CD4-positive, alpha-beta T cell (primary cell): ENCODE data around the gene MAGI1. TPM values are rescaled to one million over a fixed set of nuclear protein-coding genes. Genes with fewer than 3 reads are reported as not detected.
"Not testable (repeated sequence)": the region's sequence is repeated elsewhere in the genome, so short reads cannot be mapped to it uniquely, and the experiment has no call there.

ENCODE experiments used
- ATAC-seq: fragments of 200-7000 bp; cut with Tn5 transposase; one replicate; pipeline ENCODE4 v1.10.0; 2022; ENCODE audit warnings: mild to moderate bottlenecking; ENCODE audit not compliant: poor library complexity
- CTCF ChIA-PET: fragments of 350-600 bp; sonication (Branson Sonifier 250); formaldehyde crosslinking; loops from one replicate; lab custom pipeline; 2021; ENCODE audit warnings: antibody characterized with exemption, inconsistent platforms; lab: Charles Lee
- POLR2A ChIA-PET: fragments of 350-600 bp; sonication (Branson Sonifier 250); formaldehyde crosslinking; loops from one replicate; lab custom pipeline; 2021; ENCODE audit warnings: antibody characterized with exemption, inconsistent platforms; lab: Charles Lee
- DNase-seq, 14 experiments: peaks; one replicate each; pipeline ENCODE4 v3.0.0-alpha.2; 2013 to 2020; ENCODE audit warnings: mixed read lengths in 2 of 14
- H3K27ac ChIP-seq, 2 donors: one replicate each; pipeline versions ENCODE4 v1.5.1 to v1.7.0; 2013; ENCODE audit warnings: low read length in 2 of 2, low read depth in 1 of 2, mild to moderate bottlenecking in 1 of 2
- H3K27me3 ChIP-seq, 2 experiments: 1 replicate in 1 of 2; 2 replicates in 1 of 2; pipeline versions ENCODE4 v1.6.1 to v1.7.0; 2013; ENCODE audit warnings: low read length in 2 of 2, control low read depth in 1 of 2, mild to moderate bottlenecking in 1 of 2, moderate library complexity in 1 of 2; ENCODE audit not compliant: insufficient read depth in 2 of 2, control insufficient read depth in 1 of 2
- H3K36me3 ChIP-seq: one replicate; pipeline ENCODE4 v1.6.1; 2013; ENCODE audit warnings: low read length, control low read depth; ENCODE audit not compliant: insufficient read depth
- H3K4me1 ChIP-seq: one replicate; pipeline ENCODE4 v1.6.1; 2013; ENCODE audit warnings: low read length, control low read depth; ENCODE audit not compliant: insufficient read depth
- H3K4me3 ChIP-seq: one replicate; pipeline ENCODE4 v1.5.1; 2013; ENCODE audit warnings: mild to moderate bottlenecking, low read length, moderate library complexity
- H3K9me3 ChIP-seq, 2 experiments: 1 replicate in 1 of 2; 2 replicates in 1 of 2; pipeline versions ENCODE4 v1.6.1 to v1.7.0; 2013; ENCODE audit warnings: low read length in 2 of 2, mild to moderate bottlenecking in 2 of 2, control low read depth in 1 of 2, moderate library complexity in 1 of 2; ENCODE audit not compliant: control insufficient read depth in 1 of 2, insufficient read depth in 1 of 2
- H3K27ac Mint-ChIP-seq: one replicate; pipeline ENCODE4 v1.8.0; 2020; ENCODE audit warnings: mixed read lengths
- H3K27me3 Mint-ChIP-seq: one replicate; pipeline ENCODE4 v1.8.0; 2021; ENCODE audit warnings: mixed read lengths
- H3K36me3 Mint-ChIP-seq: one replicate; pipeline ENCODE4 v1.8.0; 2021; ENCODE audit warnings: low read depth, mixed read lengths
- H3K4me1 Mint-ChIP-seq: one replicate; pipeline ENCODE4 v1.8.0; 2021; ENCODE audit warnings: low read depth, mixed read lengths
- H3K4me3 Mint-ChIP-seq: one replicate; pipeline ENCODE4 v1.8.0; 2020; ENCODE audit warnings: mild to moderate bottlenecking, mixed read lengths
- H3K9me3 Mint-ChIP-seq: one replicate; pipeline ENCODE4 v1.8.0; 2020; ENCODE audit warnings: mixed read lengths
- CTCF ChIP-seq: fragments of 200-600 bp; IDR thresholded peaks from one replicate; pipeline ENCODE4 v1.8.0; 2022; ENCODE audit warnings: antibody characterized with exemption, mild to moderate bottlenecking
- intact Hi-C, 2 experiments: fragments of 100-400 bp; cut with DNase I in 1 of 2; cut with micrococcal nuclease in 1 of 2; formaldehyde crosslinking; loops; one replicate each; pipeline versions ENCODE4 v1.15.1 to v1.9.0; 2023 to 2025; cut with DNase I, micrococcal nuclease
- total RNA-seq, 174 experiments: library from RNA in 2 of 174; stranded (reverse) in 2 of 174; gene quantifications; one replicate each; pipeline ENCODE4 v1.2.3 and lab custom pipeline; 2021 to 2026

Gene MAGI1
- total RNA-seq, 2 experiments from 2014 or later = not detected

- no peaks in the 10 kb centered on the region for H3K4me1 Mint-ChIP-seq
- Histone ChIP-seq H3K4me3 (no peak overlapping the region), H3K27ac (no peak overlapping the region), H3K36me3 (no peaks in the 10 kb centered on the region), H3K9me3 (no peaks in the 10 kb centered on the region), H3K27me3 (no peaks in the 10 kb centered on the region), H3K4me1 (no peaks in the 10 kb centered on the region)
- no peaks in the 10 kb centered on the region for H3K36me3 Mint-ChIP-seq
- no peak overlapping the region for H3K4me3 Mint-ChIP-seq
- DNase-seq (no peak), ATAC-seq (no peak)
- TF ChIP-seq CTCF = no peak
- ChIA-PET POLR2A (no interaction called here), CTCF (no interaction called here)
- H3K27me3 Mint-ChIP-seq = no peaks in the 10 kb centered on the region
- H3K9me3 Mint-ChIP-seq = peaks cover 4% of the 10 kb centered on the region
- intact Hi-C loops = no loop called here
- H3K27ac Mint-ChIP-seq = no peak overlapping the region
Measured at GRCh38 chr3:65615329-65615728, 423.4 kb downstream of the MAGI1 start.

GRCh38 chr3:65614585-65614984 lies 424.1 kb downstream of the MAGI1 start:
- Mint-ChIP-seq H3K27me3 (no peaks in the 10 kb centered on the region), H3K27ac (no peak overlapping the region), H3K4me3 (no peak overlapping the region), H3K4me1 (no peaks in the 10 kb centered on the region), H3K9me3 (peaks cover 4% of the 10 kb centered on the region), H3K36me3 (no peaks in the 10 kb centered on the region)
- no peak for TF ChIP-seq CTCF
- ATAC-seq = no peak
- ChIA-PET CTCF (no interaction called here), POLR2A (no interaction called here)
- H3K9me3 ChIP-seq = no peaks in the 10 kb centered on the region
- intact Hi-C loops = no loop called here
- H3K4me1 ChIP-seq = no peaks in the 10 kb centered on the region
- no peak overlapping the region for H3K4me3 ChIP-seq
- no peaks in the 10 kb centered on the region for H3K36me3 ChIP-seq
- no peak overlapping the region for H3K27ac ChIP-seq
- no peaks in the 10 kb centered on the region for H3K27me3 ChIP-seq
- DNase-seq = no peak

GRCh38 chr3:65607965-65608460 lies 430.7 kb downstream of the MAGI1 start:
- H3K36me3 ChIP-seq, H3K9me3 Mint-ChIP-seq, H3K36me3 Mint-ChIP-seq, H3K4me1 Mint-ChIP-seq, H3K4me3 Mint-ChIP-seq, DNase-seq, ATAC-seq, CTCF ChIA-PET, H3K27me3 ChIP-seq, H3K9me3 ChIP-seq, H3K27ac Mint-ChIP-seq, intact Hi-C loops, H3K4me3 ChIP-seq, H3K27ac ChIP-seq, POLR2A ChIA-PET, H3K4me1 ChIP-seq, H3K27me3 Mint-ChIP-seq: not testable (repeated sequence)

GRCh38 chr3:65607101-65607500 lies 431.6 kb downstream of the MAGI1 start:
- intact Hi-C loops = no loop called here
- H3K9me3 ChIP-seq = no peaks in the 10 kb centered on the region
- DNase-seq (no peak), ATAC-seq (no peak)
- Mint-ChIP-seq H3K4me3 (no peak overlapping the region), H3K27ac (no peak overlapping the region), H3K9me3 (peaks cover 6% of the 10 kb centered on the region), H3K4me1 (no peaks in the 10 kb centered on the region), H3K36me3 (no peaks in the 10 kb centered on the region), H3K27me3 (no peaks in the 10 kb centered on the region)
- H3K4me1 ChIP-seq = no peaks in the 10 kb centered on the region
- no peaks in the 10 kb centered on the region for H3K36me3 ChIP-seq
- H3K27me3 ChIP-seq = no peaks in the 10 kb centered on the region
- no peak overlapping the region for H3K27ac ChIP-seq
- CTCF ChIA-PET = no interaction called here
- TF ChIP-seq CTCF = no peak
- H3K4me3 ChIP-seq = no peak overlapping the region
- POLR2A ChIA-PET = no interaction called here
